HCT116 (cell line): Measurements from ENCODE around the gene GATC. TPM values are rescaled to one million over a fixed set of nuclear protein-coding genes. Genes with fewer than 3 reads are reported as not detected.

Experiments
- ATAC-seq: fragments of 200-7000 bp; cut with Tn5 transposase; 2 replicates; pipeline ENCODE4 v1.9.1; 2020; ENCODE audit warnings: mild to moderate bottlenecking, moderate library complexity
- BruUV-seq: library from RNA; stranded (reverse); fragments of 400-500 nt; replicated peaks from 2 replicates; lab custom pipeline; 2021; lab: Mats Ljungman, UMichigan
- CTCF ChIA-PET: fragments of 300-600 bp; sonication (Branson Sonifier 250); formaldehyde crosslinking; loops from one replicate; lab custom pipeline; 2021; ENCODE audit warnings: antibody characterized with exemption; lab: Charles Lee
- POLR2A ChIA-PET: fragments of 300-600, 350-600 bp; sonication (Branson Sonifier 250); formaldehyde crosslinking; loops from one replicate; lab custom pipeline; 2021; ENCODE audit warnings: antibody characterized with exemption; lab: Charles Lee
- RAD21 ChIA-PET, 2 experiments: fragments of 300-600 bp; sonication (Branson Sonifier 250); formaldehyde crosslinking; loops; one replicate each; lab custom pipeline; 2023; ENCODE audit warnings: low total read pairs in 2 of 2; ENCODE audit not compliant: uncharacterized antibody in 2 of 2, unreplicated experiment in 2 of 2, low non-redundant PET in 1 of 2; lab: Charles Lee
- DNase-seq: peaks from one replicate; pipeline ENCODE4 v3.0.0-alpha.2; 2010; ENCODE audit warnings: low read depth, low spot score
- H2AFZ ChIP-seq: fragments of 200-600 bp; shearing (Covaris generic), sonication (generic); 2 replicates; pipeline ENCODE4 v1.6.1; 2017; ENCODE audit warnings: low read depth, mixed run types, mixed read lengths, antibody characterized with exemption, low read length; ENCODE audit not compliant: poor library complexity, severe bottlenecking
- H3K27ac ChIP-seq: 2 replicates; pipeline ENCODE4 v1.5.1; 2012; ENCODE audit warnings: low read depth, low read length
- H3K27me3 ChIP-seq: fragments of 200-600 bp; sonication (generic); 2 replicates; pipeline ENCODE4 v1.6.1; 2016; ENCODE audit warnings: mixed run types, low read length, mixed read lengths; ENCODE audit not compliant: insufficient read depth
- H3K36me3 ChIP-seq, 2 experiments: fragments of 200-500 bp in 1 of 2; fragments of 200-600 bp in 1 of 2; sonication (Bioruptor generic) in 1 of 2; sonication (generic) in 1 of 2; 2 replicates each; pipeline versions ENCODE4 v1.5.1 to v1.6.1; 2014 to 2016; ENCODE audit warnings: low read length in 2 of 2, inconsistent platforms in 1 of 2, mixed read lengths in 1 of 2, mixed run types in 1 of 2; ENCODE audit not compliant: insufficient read depth in 2 of 2, control insufficient read depth in 1 of 2
- H3K4me1 ChIP-seq, 2 experiments: fragments of 200-600 bp in 1 of 2; sonication (generic) in 1 of 2; 2 replicates each; pipeline versions ENCODE4 v1.5.1 to v1.6.1; 2012 to 2017; ENCODE audit warnings: low read length in 2 of 2, inconsistent platforms in 1 of 2, mild to moderate bottlenecking in 1 of 2, mixed read lengths in 1 of 2, mixed run types in 1 of 2, moderate library complexity in 1 of 2; ENCODE audit not compliant: insufficient read depth in 2 of 2, control insufficient read depth in 1 of 2
- H3K4me2 ChIP-seq: fragments of 200-600 bp; sonication (generic); 2 replicates; pipeline ENCODE4 v1.6.1; 2017; ENCODE audit warnings: mixed run types, low read length, mixed read lengths
- H3K4me3 ChIP-seq, 2 experiments: fragments of 200-600 bp in 1 of 2; sonication (generic) in 1 of 2; replicated peaks in 1 of 2; 2 replicates each; pipeline ENCODE4 v1.5.1; 2011 to 2016; ENCODE audit warnings: low read length in 2 of 2, control low read depth in 1 of 2, low read depth in 1 of 2, mild to moderate bottlenecking in 1 of 2, mixed read lengths in 1 of 2, mixed run types in 1 of 2
- H3K79me2 ChIP-seq: fragments of 200-600 bp; sonication (generic); 2 replicates; pipeline ENCODE4 v1.6.1; 2017; ENCODE audit warnings: mild to moderate bottlenecking, mixed run types, low read length, moderate library complexity, mixed read lengths; ENCODE audit not compliant: insufficient read depth
- H3K9ac ChIP-seq: fragments of 200-600 bp; sonication (generic); 2 replicates; pipeline ENCODE4 v1.6.1; 2016; ENCODE audit warnings: low read length, mixed read lengths
- H3K9me2 ChIP-seq: fragments of 200-600 bp; sonication (generic), shearing (Covaris generic); 2 replicates; pipeline ENCODE4 v1.6.1; 2017; ENCODE audit warnings: mixed run types, mild to moderate bottlenecking, moderate library complexity; ENCODE audit not compliant: insufficient read depth
- H3K9me3 ChIP-seq, 2 experiments: fragments of 200-500 bp in 1 of 2; fragments of 200-600 bp in 1 of 2; sonication (Bioruptor generic) in 1 of 2; sonication (generic) in 1 of 2; 2 replicates each; pipeline ENCODE4 v1.6.1; 2014 to 2017; ENCODE audit warnings: low read length in 2 of 2, mixed read lengths in 2 of 2, inconsistent platforms in 1 of 2, low read depth in 1 of 2, mild to moderate bottlenecking in 1 of 2, mixed run types in 1 of 2, moderate library complexity in 1 of 2; ENCODE audit not compliant: control insufficient read depth in 1 of 2, insufficient read depth in 1 of 2
- H4K20me1 ChIP-seq: fragments of 200-600 bp; sonication (generic), shearing (Covaris generic); 2 replicates; pipeline ENCODE4 v1.6.1; 2017; ENCODE audit warnings: mixed run types, mild to moderate bottlenecking, moderate library complexity; ENCODE audit not compliant: insufficient read depth
- ATF3 ChIP-seq: IDR thresholded peaks from 2 replicates; pipeline ENCODE4 v1.6.1; 2012
- CEBPB ChIP-seq: IDR thresholded peaks from 2 replicates; pipeline ENCODE4 v1.6.1; 2012; ENCODE audit warnings: low read depth
- CTCF ChIP-seq, 3 experiments: fragments of 200-600 bp in 1 of 3; sonication (generic) in 1 of 3; IDR thresholded peaks in 2 of 3; conservative IDR thresholded peaks in 1 of 3; 2 replicates each; pipeline ENCODE4 v1.5.1; 2012 to 2017; ENCODE audit warnings: low read depth in 2 of 3, low read length in 2 of 3, antibody characterized with exemption in 1 of 3, borderline replicate concordance in 1 of 3, control low read depth in 1 of 3, mild to moderate bottlenecking in 1 of 3, mixed read lengths in 1 of 3, mixed run types in 1 of 3, moderate library complexity in 1 of 3; ENCODE audit not compliant: insufficient read depth in 1 of 3
- EGR1 ChIP-seq: IDR thresholded peaks from 2 replicates; pipeline ENCODE4 v1.6.1; 2012; ENCODE audit warnings: low read depth
- ELF1 ChIP-seq: IDR thresholded peaks from 2 replicates; pipeline ENCODE4 v1.6.1; 2012; ENCODE audit warnings: low read depth, borderline replicate concordance
- EZH2phosphoT487 ChIP-seq: fragments of 200-600 bp; IDR thresholded peaks from 2 replicates; pipeline ENCODE4 v1.6.1; 2018; ENCODE audit warnings: antibody characterized with exemption, borderline replicate concordance
- JUND ChIP-seq: IDR thresholded peaks from 2 replicates; pipeline ENCODE4 v1.6.1; 2012
- MAX ChIP-seq: IDR thresholded peaks from 2 replicates; pipeline ENCODE4 v1.6.1; 2012
- POLR2A ChIP-seq: IDR thresholded peaks from 2 replicates; pipeline ENCODE4 v1.7.0; 2011; ENCODE audit warnings: borderline replicate concordance; ENCODE audit not compliant: insufficient read depth, insufficient read length; ENCODE audit errors: extremely low read depth
- POLR2AphosphoS5 ChIP-seq: IDR thresholded peaks from 2 replicates; pipeline ENCODE4 v1.6.1; 2011; ENCODE audit warnings: mild to moderate bottlenecking, low read depth, low read length, moderate library complexity
- RAD21 ChIP-seq: IDR thresholded peaks from 2 replicates; pipeline ENCODE4 v1.6.1; 2012; ENCODE audit warnings: low read depth, mild to moderate bottlenecking
- REST ChIP-seq: IDR thresholded peaks from 2 replicates; pipeline ENCODE4 v1.6.1; 2012; ENCODE audit warnings: low read depth
- SIN3A ChIP-seq: IDR thresholded peaks from 2 replicates; pipeline ENCODE4 v1.6.1; 2012; ENCODE audit warnings: low read depth
- SP1 ChIP-seq: IDR thresholded peaks from 2 replicates; pipeline ENCODE4 v1.6.1; 2012; ENCODE audit warnings: low read depth
- TCF7L2 ChIP-seq: IDR thresholded peaks from 2 replicates; pipeline ENCODE4 v1.7.0; 2011; ENCODE audit warnings: borderline replicate concordance, inconsistent platforms; ENCODE audit not compliant: insufficient read depth, insufficient read length; ENCODE audit errors: extremely low read depth
- YY1 ChIP-seq: IDR thresholded peaks from 2 replicates; pipeline ENCODE4 v1.6.1; 2011; ENCODE audit warnings: low read length, low read depth, moderate library complexity, mild to moderate bottlenecking; ENCODE audit not compliant: insufficient replicate concordance; ENCODE audit errors: extremely low read depth
- ZBTB33 ChIP-seq: IDR thresholded peaks from 2 replicates; pipeline ENCODE4 v1.6.1; 2011; ENCODE audit warnings: mild to moderate bottlenecking, low read length, moderate library complexity; ENCODE audit not compliant: insufficient replicate concordance; ENCODE audit errors: extremely low read depth
- ZFX ChIP-seq: fragments of 450-650 bp; IDR thresholded peaks from 2 replicates; pipeline ENCODE4 v1.6.1; 2017
- ZNF274 ChIP-seq: fragments of 200-500 bp; sonication (Bioruptor generic); IDR thresholded peaks from 2 replicates; pipeline ENCODE4 v1.6.1; 2014; ENCODE audit warnings: mild to moderate bottlenecking, low read depth, low read length, inconsistent platforms
- intact Hi-C: fragments of 100-400 bp; cut with micrococcal nuclease; formaldehyde crosslinking; loops from 2 replicates; pipeline ENCODE4 v1.10.0; 2022
- total RNA-seq: library from RNA; stranded (reverse); gene quantifications from one replicate; pipeline ENCODE4 v1.2.1, GENCODE V29; 2021; ENCODE audit not compliant: unreplicated experiment

The GATC gene
- total RNA-seq, 1 experiment from 2014 or later, result 48.7 TPM

GRCh38 chr12:120402217-120402616, 44.0 kb upstream of the GATC start:
- Histone ChIP-seq H3K9ac (no peak overlapping the region), H3K79me2 (no peaks in the 10 kb centered on the region), H3K4me3 (no peak overlapping the region), H3K27ac (no peak overlapping the region), H3K36me3 (no peaks in the 10 kb centered on the region), H4K20me1 (no peaks in the 10 kb centered on the region), H2AFZ (no peak overlapping the region), H3K27me3 (no peaks in the 10 kb centered on the region), H3K9me3 (no peaks in the 10 kb centered on the region), H3K4me2 (no peak overlapping the region), H3K4me1 (no peaks in the 10 kb centered on the region), H3K9me2 (no peaks in the 10 kb centered on the region)
- TF ChIP-seq SIN3A (no peak), JUND (no peak), ATF3 (no peak), RAD21 (no peak), ZFX (no peak), ZBTB33 (no peak), YY1 (no peak), CEBPB (no peak), TCF7L2 (no peak), EGR1 (no peak), REST (no peak), EZH2phosphoT487 (no peak), ZNF274 (no peak), MAX (no peak), POLR2A (no peak), SP1 (no peak), POLR2AphosphoS5 (no peak), ELF1 (no peak), CTCF (IDR thresholded peaks at IDR 0.05 in 2 of 3, conservative IDR thresholded peaks at IDR 0.05 in 1 of 3; ENCODE audit: borderline replicate concordance in 1 of 3, insufficient read depth in 1 of 3, low read depth in 2 of 3, low read length in 2 of 3) (no peak)
- RAD21 ChIA-PET, result no interaction called here
- intact Hi-C loops, result no loop called here
- POLR2A ChIA-PET, result no interaction called here
- CTCF ChIA-PET, result no interaction called here
- no TSS peak for BruUV-seq
- no peak for ATAC-seq
- no peak for DNase-seq
